Testis (tissue), 2 donors: ENCODE data around the gene ACTR1A.

Experiments used
- POLR2A ChIP-seq: fragments of 450-650 bp; IDR thresholded peaks from one replicate; pipeline ENCODE4 v1.6.1; 2017; ENCODE audit warnings: antibody characterized with exemption, mild to moderate bottlenecking, moderate library complexity
- TF ChIP-seq, protein P1 (sequence below), 3 experiments: fragments of 450-650 bp in 2 of 3; fragments of 200-600 bp in 1 of 3; sonication (generic) in 1 of 3; IDR thresholded peaks; one replicate each; pipeline ENCODE4 v1.5.1; 2016 to 2019; ENCODE audit warnings: antibody characterized with exemption in 3 of 3, mild to moderate bottlenecking in 2 of 3, moderate library complexity in 1 of 3

GRCh38 chr10:102492344-102492939 lies 10.1 kb downstream of the ACTR1A start:
- TF ChIP-seq, protein P1, sequence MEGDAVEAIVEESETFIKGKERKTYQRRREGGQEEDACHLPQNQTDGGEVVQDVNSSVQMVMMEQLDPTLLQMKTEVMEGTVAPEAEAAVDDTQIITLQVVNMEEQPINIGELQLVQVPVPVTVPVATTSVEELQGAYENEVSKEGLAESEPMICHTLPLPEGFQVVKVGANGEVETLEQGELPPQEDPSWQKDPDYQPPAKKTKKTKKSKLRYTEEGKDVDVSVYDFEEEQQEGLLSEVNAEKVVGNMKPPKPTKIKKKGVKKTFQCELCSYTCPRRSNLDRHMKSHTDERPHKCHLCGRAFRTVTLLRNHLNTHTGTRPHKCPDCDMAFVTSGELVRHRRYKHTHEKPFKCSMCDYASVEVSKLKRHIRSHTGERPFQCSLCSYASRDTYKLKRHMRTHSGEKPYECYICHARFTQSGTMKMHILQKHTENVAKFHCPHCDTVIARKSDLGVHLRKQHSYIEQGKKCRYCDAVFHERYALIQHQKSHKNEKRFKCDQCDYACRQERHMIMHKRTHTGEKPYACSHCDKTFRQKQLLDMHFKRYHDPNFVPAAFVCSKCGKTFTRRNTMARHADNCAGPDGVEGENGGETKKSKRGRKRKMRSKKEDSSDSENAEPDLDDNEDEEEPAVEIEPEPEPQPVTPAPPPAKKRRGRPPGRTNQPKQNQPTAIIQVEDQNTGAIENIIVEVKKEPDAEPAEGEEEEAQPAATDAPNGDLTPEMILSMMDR (IDR thresholded peaks at IDR 0.05), result no peak
- no peak for TF ChIP-seq POLR2A
